ENCODE data around the gene APBB2.

APBB2 gene

GRCh38 chr4:41197495-41197894, 16.8 kb downstream of the APBB2 start:
- in situ Hi-C loops (cut with HindIII; ENCODE audit: low sequenced_read_pairs): no loop called here

- in situ Hi-C loops (cut with HindIII; ENCODE audit: low sequenced_read_pairs): no loop called here
Observed at GRCh38 chr4:41196633-41197332, 17.6 kb downstream of the APBB2 start.

GRCh38 chr4:41192136-41192535, 22.2 kb downstream of the APBB2 start:
- in situ Hi-C loops (cut with HindIII; ENCODE audit: low sequenced_read_pairs): no loop called here

- in situ Hi-C loops (cut with HindIII; ENCODE audit: low sequenced_read_pairs): no loop called here
Observed at GRCh38 chr4:41189666-41190065, 24.7 kb downstream of the APBB2 start.

- in situ Hi-C loops (cut with HindIII; ENCODE audit: low sequenced_read_pairs): no loop called here
Observed at GRCh38 chr4:41189076-41189475, 25.3 kb downstream of the APBB2 start.

- in situ Hi-C loops (cut with HindIII; ENCODE audit: low sequenced_read_pairs): no loop called here
Observed at GRCh38 chr4:41185614-41186592, 28.4 kb downstream of the APBB2 start.

GRCh38 chr4:41184009-41184408, 30.3 kb downstream of the APBB2 start:
- in situ Hi-C loops (cut with HindIII; ENCODE audit: low sequenced_read_pairs): no loop called here

GRCh38 chr4:41183021-41183553, 31.3 kb downstream of the APBB2 start:
- in situ Hi-C loops (cut with HindIII; ENCODE audit: low sequenced_read_pairs): no loop called here

- in situ Hi-C loops (cut with HindIII; ENCODE audit: low sequenced_read_pairs): no loop called here
Observed at GRCh38 chr4:41181037-41181436, 33.3 kb downstream of the APBB2 start.

GRCh38 chr4:41179498-41180195, 34.7 kb downstream of the APBB2 start:
- in situ Hi-C loops (cut with HindIII; ENCODE audit: low sequenced_read_pairs): no loop called here

GRCh38 chr4:41178372-41179370, 35.7 kb downstream of the APBB2 start:
- in situ Hi-C loops (cut with HindIII; ENCODE audit: low sequenced_read_pairs): no loop called here

GRCh38 chr4:41177016-41177415, 37.3 kb downstream of the APBB2 start:
- in situ Hi-C loops (cut with HindIII; ENCODE audit: low sequenced_read_pairs): no loop called here

- in situ Hi-C loops (cut with HindIII; ENCODE audit: low sequenced_read_pairs): no loop called here
Observed at GRCh38 chr4:41176340-41176739, 38.0 kb downstream of the APBB2 start.

- in situ Hi-C loops (cut with HindIII; ENCODE audit: low sequenced_read_pairs): no loop called here
Observed at GRCh38 chr4:41175794-41176193, 38.5 kb downstream of the APBB2 start.

GRCh38 chr4:41174444-41174843, 39.9 kb downstream of the APBB2 start:
- in situ Hi-C loops (cut with HindIII; ENCODE audit: low sequenced_read_pairs): no loop called here

- in situ Hi-C loops (cut with HindIII; ENCODE audit: low sequenced_read_pairs): no loop called here
Observed at GRCh38 chr4:41172786-41173185, 41.6 kb downstream of the APBB2 start.

GRCh38 chr4:41169256-41169800, 45.0 kb downstream of the APBB2 start:
- in situ Hi-C loops (cut with HindIII; ENCODE audit: low sequenced_read_pairs): no loop called here

GRCh38 chr4:41167191-41167590, 47.2 kb downstream of the APBB2 start:
- in situ Hi-C loops (cut with HindIII; ENCODE audit: low sequenced_read_pairs): no loop called here

GRCh38 chr4:41164405-41164804, 49.9 kb downstream of the APBB2 start:
- in situ Hi-C loops (cut with HindIII; ENCODE audit: low sequenced_read_pairs): no loop called here

GRCh38 chr4:41161355-41161754, 53.0 kb downstream of the APBB2 start:
- in situ Hi-C loops (cut with HindIII; ENCODE audit: low sequenced_read_pairs): no loop called here
